Measurements from ENCODE around the gene RIOK2. TPM values are rescaled to one million over a fixed set of nuclear protein-coding genes. Genes with fewer than 3 reads are reported as not detected.

Gene RIOK2
- 19.3 TPM for polyA plus RNA-seq

GRCh38 chr5:97183100-97183929 is at the start of gene RIOK2:
Gene RIOK2, minus strand, starts transcription at chr5:97183247. Its CDS starts 56 bp downstream, at chr5:97183191.
- H3K4me3 Mint-ChIP-seq = peak within 1 kb of the TSS; percentile 91 to 99 (median 98)
- H3K27ac Mint-ChIP-seq = peak within 1 kb of the TSS; percentile 96 to 100 (median 99)
- peaks cover 0 to 5% (median 0%) of the 10 kb centered on the region in 3 donors for H3K9me3 Mint-ChIP-seq
- peaks cover 2% of the 10 kb centered on the region for H3K27me3 Mint-ChIP-seq
- H3K36me3 Mint-ChIP-seq = peaks cover 3% of the 10 kb centered on the region
- H3K4me1 Mint-ChIP-seq = peaks cover 22 to 31% (median 27%) of the 10 kb centered on the region in 3 donors

DNA sequence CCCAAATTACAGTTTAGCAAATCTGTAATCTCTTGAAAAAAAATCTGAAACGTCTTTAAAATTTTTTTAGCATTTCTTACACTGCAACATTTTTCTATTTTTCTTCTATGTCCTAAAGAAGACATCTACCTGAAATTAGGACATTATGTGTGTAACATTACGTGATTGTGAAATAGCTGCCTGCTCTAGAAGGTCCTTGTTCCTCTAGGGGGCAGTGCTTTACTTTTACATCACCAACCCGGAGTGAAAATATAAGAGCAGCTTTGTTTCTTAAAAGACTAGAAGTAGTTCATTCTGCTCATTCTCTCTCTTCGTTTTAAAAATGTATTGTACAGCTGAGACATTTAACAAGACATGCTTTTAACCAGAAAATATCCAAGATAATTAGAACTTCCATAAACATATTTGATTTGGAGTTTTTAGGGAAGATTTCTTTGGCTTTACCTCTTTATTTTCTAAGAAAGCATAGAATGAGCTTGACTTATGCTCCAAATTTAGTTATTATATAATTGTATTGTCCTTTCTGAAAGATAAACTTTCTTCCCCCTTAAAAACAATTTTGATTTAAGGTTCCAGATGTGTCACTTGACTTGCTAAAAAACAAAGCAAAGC is 48.1 kb upstream of the RIOK2 start:
- Mint-ChIP-seq H3K27ac (no peak overlapping the region), H3K9me3 (peaks cover 0 to 11% (median 0%) of the 10 kb centered on the region in 3 donors), H3K36me3 (peaks cover 4% of the 10 kb centered on the region), H3K4me1 (no peaks in the 10 kb centered on the region), H3K27me3 (peaks cover 3% of the 10 kb centered on the region), H3K4me3 (no peak overlapping the region)

GRCh38 chr5:97229688-97230285 is 46.7 kb upstream of the RIOK2 start:
- no peak overlapping the region for H3K27ac Mint-ChIP-seq
- H3K9me3 Mint-ChIP-seq = peaks cover 0 to 3% (median 0%) of the 10 kb centered on the region in 3 donors
- H3K36me3 Mint-ChIP-seq = peaks cover 4% of the 10 kb centered on the region
- H3K4me1 Mint-ChIP-seq = no peaks in the 10 kb centered on the region
- peaks cover 3% of the 10 kb centered on the region for H3K27me3 Mint-ChIP-seq
- no peak overlapping the region for H3K4me3 Mint-ChIP-seq

DNA sequence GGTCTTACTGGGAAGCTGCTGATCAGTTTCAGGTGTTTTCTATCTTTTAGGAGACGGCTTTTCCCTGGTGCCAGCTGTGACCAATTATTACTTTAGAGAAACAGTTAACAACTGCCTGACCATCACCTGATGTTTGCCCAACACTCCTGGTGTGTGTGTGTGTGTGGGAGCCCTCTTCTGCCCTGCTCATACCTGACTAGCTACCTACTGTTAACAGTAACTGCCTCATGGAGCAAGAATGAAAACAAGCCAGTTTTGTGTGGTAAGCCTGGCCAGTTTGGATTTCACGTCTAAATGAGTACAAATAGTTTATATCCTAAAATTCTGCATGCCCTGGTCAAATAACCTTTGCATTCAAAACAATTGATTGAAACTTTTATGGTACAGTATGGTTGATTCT is 46.1 kb upstream of the RIOK2 start:
- Mint-ChIP-seq H3K27ac (no peak overlapping the region), H3K36me3 (peaks cover 2% of the 10 kb centered on the region), H3K4me1 (no peaks in the 10 kb centered on the region), H3K27me3 (peaks cover 3% of the 10 kb centered on the region), H3K4me3 (no peak overlapping the region), H3K9me3 (peaks cover 0 to 2% (median 0%) of the 10 kb centered on the region in 3 donors)

DNA sequence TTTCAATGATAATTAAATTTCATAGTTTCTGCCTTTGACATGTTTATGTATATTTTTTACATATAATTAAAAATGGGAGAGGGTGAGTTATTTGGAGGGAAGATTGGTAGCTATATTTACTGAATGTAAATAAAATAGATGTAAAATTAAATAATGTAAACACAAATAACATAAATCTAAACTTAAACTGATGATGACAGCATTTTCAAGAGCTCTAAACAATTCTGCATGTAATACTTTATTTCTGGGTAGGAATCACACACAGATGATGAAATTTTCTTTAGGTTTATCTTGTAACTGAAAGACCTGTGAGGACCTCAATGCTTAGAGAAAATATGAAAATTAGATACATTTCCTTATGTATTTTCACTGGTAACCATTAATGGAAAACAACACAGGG is 42.2 kb upstream of the RIOK2 start:
- H3K27ac Mint-ChIP-seq = no peak overlapping the region
- H3K4me1 Mint-ChIP-seq = no peaks in the 10 kb centered on the region
- H3K4me3 Mint-ChIP-seq = no peak overlapping the region
- peaks cover 3% of the 10 kb centered on the region for H3K27me3 Mint-ChIP-seq
- no peaks in the 10 kb centered on the region for H3K9me3 Mint-ChIP-seq
- peaks cover 6% of the 10 kb centered on the region for H3K36me3 Mint-ChIP-seq

GRCh38 chr5:97224112-97224750 is 41.2 kb upstream of the RIOK2 start:
- no peaks in the 10 kb centered on the region for H3K27me3 Mint-ChIP-seq
- peaks cover 6% of the 10 kb centered on the region for H3K36me3 Mint-ChIP-seq
- no peak overlapping the region for H3K4me3 Mint-ChIP-seq
- H3K27ac Mint-ChIP-seq = no peak overlapping the region
- no peaks in the 10 kb centered on the region for H3K9me3 Mint-ChIP-seq
- no peaks in the 10 kb centered on the region for H3K4me1 Mint-ChIP-seq

DNA sequence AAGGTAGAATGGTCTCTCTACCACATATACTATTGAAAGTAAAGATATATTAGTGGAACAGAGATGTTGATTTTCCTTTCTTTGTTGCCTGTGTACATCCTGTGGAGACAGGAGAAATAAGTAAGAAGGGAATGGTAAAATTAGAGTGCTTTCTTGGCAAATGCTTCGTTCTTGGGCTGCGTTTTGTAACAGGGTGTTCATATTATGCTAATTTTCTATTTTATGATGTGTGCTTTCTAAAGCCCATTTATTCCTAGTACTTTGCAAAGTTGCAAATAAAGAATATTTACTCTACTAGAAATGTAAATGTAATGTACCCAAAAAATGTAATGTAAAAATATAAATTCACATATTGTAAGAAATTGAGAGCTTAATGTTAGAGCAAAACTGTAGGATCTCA is 40.5 kb upstream of the RIOK2 start:
- Mint-ChIP-seq H3K27me3 (no peaks in the 10 kb centered on the region), H3K9me3 (no peaks in the 10 kb centered on the region), H3K4me3 (no peak overlapping the region), H3K4me1 (no peaks in the 10 kb centered on the region), H3K36me3 (peaks cover 6% of the 10 kb centered on the region), H3K27ac (no peak overlapping the region)

GRCh38 chr5:97209343-97209742 is 26.3 kb upstream of the RIOK2 start:
- H3K4me3 Mint-ChIP-seq = no peak overlapping the region
- H3K36me3 Mint-ChIP-seq = peaks cover 1% of the 10 kb centered on the region

GRCh38 chr5:97208714-97209113 is 25.7 kb upstream of the RIOK2 start:
- Mint-ChIP-seq H3K4me3 (no peak overlapping the region), H3K36me3 (no peaks in the 10 kb centered on the region), H3K27me3 (peaks cover 13% of the 10 kb centered on the region), H3K27ac (no peak overlapping the region), H3K4me1 (no peaks in the 10 kb centered on the region), H3K9me3 (peaks cover 2 to 14% (median 6%) of the 10 kb centered on the region in 3 donors)

More at GRCh38 chr5:97209343-97209742, 26.3 kb upstream of the RIOK2 start:
- no peaks in the 10 kb centered on the region for H3K4me1 Mint-ChIP-seq
- H3K27me3 Mint-ChIP-seq = peaks cover 13% of the 10 kb centered on the region
- peaks cover 6 to 20% (median 8%) of the 10 kb centered on the region in 3 donors for H3K9me3 Mint-ChIP-seq
- no peak overlapping the region for H3K27ac Mint-ChIP-seq

- H3K27me3 Mint-ChIP-seq = peaks cover 12% of the 10 kb centered on the region
- peaks cover 0 to 11% (median 6%) of the 10 kb centered on the region in 3 donors for H3K9me3 Mint-ChIP-seq
- H3K4me3 Mint-ChIP-seq = no peak overlapping the region
- no peak overlapping the region for H3K27ac Mint-ChIP-seq
- H3K4me1 Mint-ChIP-seq = no peaks in the 10 kb centered on the region
- H3K36me3 Mint-ChIP-seq = no peaks in the 10 kb centered on the region
Measured at GRCh38 chr5:97208184-97208713, 25.2 kb upstream of the RIOK2 start.

- H3K27ac Mint-ChIP-seq = no peak overlapping the region
- H3K27me3 Mint-ChIP-seq = no peaks in the 10 kb centered on the region
Measured at GRCh38 chr5:97194366-97194765, 11.3 kb upstream of the RIOK2 start.

GRCh38 chr5:97193355-97193688 is 10.3 kb upstream of the RIOK2 start:
- H3K27ac Mint-ChIP-seq = no peak overlapping the region
- H3K27me3 Mint-ChIP-seq = no peaks in the 10 kb centered on the region
- H3K36me3 Mint-ChIP-seq = peaks cover 7% of the 10 kb centered on the region
- H3K9me3 Mint-ChIP-seq = peaks cover 0 to 22% (median 10%) of the 10 kb centered on the region in 3 donors
- H3K4me1 Mint-ChIP-seq = peaks cover 8 to 11% (median 9%) of the 10 kb centered on the region in 3 donors
- peak overlapping the region in 1 of 4 donors; percentile 47 for H3K4me3 Mint-ChIP-seq

More at GRCh38 chr5:97194366-97194765, 11.3 kb upstream of the RIOK2 start:
- Mint-ChIP-seq H3K4me3 (peak overlapping the region in 2 of 4 donors; percentile 6 to 7), H3K9me3 (peaks cover 0 to 22% (median 5%) of the 10 kb centered on the region in 3 donors), H3K4me1 (peaks cover 8 to 11% (median 9%) of the 10 kb centered on the region in 3 donors), H3K36me3 (peaks cover 5% of the 10 kb centered on the region)

- Mint-ChIP-seq H3K27ac (no peak overlapping the region), H3K27me3 (no peaks in the 10 kb centered on the region), H3K9me3 (peaks cover 0 to 22% (median 10%) of the 10 kb centered on the region in 3 donors), H3K36me3 (peaks cover 7% of the 10 kb centered on the region), H3K4me3 (peak overlapping the region in 1 of 4 donors; percentile 4), H3K4me1 (peaks cover 8 to 11% (median 9%) of the 10 kb centered on the region in 3 donors)
Measured at GRCh38 chr5:97192580-97193354, 9.7 kb upstream of the RIOK2 start.

GRCh38 chr5:97191893-97192292 is 8.8 kb upstream of the RIOK2 start:
- Mint-ChIP-seq H3K27me3 (no peaks in the 10 kb centered on the region), H3K4me1 (peaks cover 8 to 11% (median 9%) of the 10 kb centered on the region in 3 donors), H3K36me3 (peaks cover 7% of the 10 kb centered on the region), H3K9me3 (peaks cover 0 to 22% (median 10%) of the 10 kb centered on the region in 3 donors), H3K4me3 (no peak overlapping the region), H3K27ac (no peak overlapping the region)

Measured in IgD-negative memory B cell (primary cell).